A549 (cell line): Measurements from ENCODE around the gene PRR35. TPM values are rescaled to one million over a fixed set of nuclear protein-coding genes. Genes with fewer than 3 reads are reported as not detected.

Experiments
- ATAC-seq, 2 experiments: fragments of 200-7000 bp in 1 of 2; fragments of >200 bp in 1 of 2; cut with Nextera tagmentation in 1 of 2; cut with Tn5 transposase in 1 of 2; 3 replicates each; pipeline versions ENCODE4 v1.8.0 to v1.9.1; 2018 to 2020; ENCODE audit warnings: mild to moderate bottlenecking in 1 of 2, moderate library complexity in 1 of 2
- CTCF ChIA-PET: fragments of 300-600 bp; sonication (Branson Sonifier 250); formaldehyde crosslinking; extraction: SDS; loops from one replicate; lab custom pipeline; 2021; ENCODE audit warnings: antibody characterized with exemption, inconsistent platforms; lab: Yijun Ruan, JAX
- POLR2A ChIA-PET: fragments of 350-600 bp; formaldehyde crosslinking; extraction: SDS; loops from one replicate; lab custom pipeline; 2021; ENCODE audit warnings: antibody characterized with exemption, inconsistent platforms; lab: Yijun Ruan, JAX
- DNase-seq, 2 experiments: peaks; one replicate each; pipeline versions ENCODE4 v3.0.0 to v3.0.0-alpha.2; 2011 to 2016; ENCODE audit warnings: low read depth in 1 of 2, low spot score in 1 of 2
- FAIRE-seq: peaks from 2 replicates; lab custom pipeline; 2011; peaks lifted over from hg19 to GRCh38; lab: Jason Lieb, UNC
- H3K27ac ChIP-seq, 2 experiments: fragments of >200 bp; sonication (Bioruptor Twin); formaldehyde crosslinking; 3 replicates each; pipeline ENCODE4 v1.5.1; 2016 to 2017
- H3K4me1 ChIP-seq: fragments of >200 bp; sonication (Bioruptor Twin); formaldehyde crosslinking; 3 replicates; pipeline ENCODE4 v1.6.1; 2016
- H3K4me2 ChIP-seq: fragments of >200 bp; sonication (Bioruptor Twin); formaldehyde crosslinking; 3 replicates; pipeline ENCODE4 v1.6.1; 2016
- H3K4me3 ChIP-seq: fragments of >200 bp; sonication (Bioruptor Twin); formaldehyde crosslinking; 3 replicates; pipeline ENCODE4 v1.5.1; 2016
- H3K9me3 ChIP-seq: fragments of >200 bp; sonication (Bioruptor Twin); formaldehyde crosslinking; 3 replicates; pipeline ENCODE4 v1.6.1; 2016
- BHLHE40 ChIP-seq: IDR thresholded peaks from 2 replicates; pipeline ENCODE4 v1.6.1; 2012; ENCODE audit warnings: low read depth, low read length, inconsistent platforms
- CBX8 ChIP-seq: fragments of 200-600 bp; sonication (generic); IDR thresholded peaks from 2 replicates; pipeline ENCODE4 v1.6.1; 2016
- CTCF ChIP-seq: fragments of >200 bp; sonication (Bioruptor Twin); formaldehyde crosslinking; IDR thresholded peaks from 3 replicates; pipeline ENCODE4 v1.5.1; 2016
- EHMT2 ChIP-seq: fragments of 200-600 bp; sonication (generic); IDR thresholded peaks from 2 replicates; pipeline ENCODE4 v1.6.1; 2016; ENCODE audit warnings: antibody characterized with exemption, low read depth, mild to moderate bottlenecking, moderate library complexity
- ESRRA ChIP-seq: fragments of 150-350 bp; IDR thresholded peaks from 2 replicates; pipeline ENCODE4 v1.6.1; 2014; ENCODE audit warnings: mild to moderate bottlenecking, low read length, borderline replicate concordance
- HES2 ChIP-seq: fragments of >200 bp; sonication (Bioruptor Twin); formaldehyde crosslinking; IDR thresholded peaks from 2 replicates; pipeline ENCODE4 v1.6.1; 2016
- HEYL ChIP-seq: fragments of 250-450 bp; sonication (Bioruptor Pico); IDR thresholded peaks from 2 replicates; pipeline ENCODE4 v1.8.0; 2021; ENCODE audit warnings: mild to moderate bottlenecking, moderate library complexity
- HOXA7 ChIP-seq: fragments of 250-450 bp; sonication (Bioruptor Pico); IDR thresholded peaks from 2 replicates; pipeline ENCODE4 v1.5.0; 2020; ENCODE audit warnings: mild to moderate bottlenecking, moderate library complexity
- HOXB13 ChIP-seq: fragments of 250-450 bp; sonication (Bioruptor Pico); IDR thresholded peaks from 2 replicates; pipeline ENCODE4 v1.5.0; 2020; ENCODE audit warnings: low read depth, mild to moderate bottlenecking, moderate library complexity
- MAX ChIP-seq: IDR thresholded peaks from 2 replicates; pipeline ENCODE4 v1.6.1; 2012
- MAZ ChIP-seq: fragments of 150-350 bp; IDR thresholded peaks from 2 replicates; pipeline ENCODE4 v1.6.1; 2014; ENCODE audit warnings: antibody characterized with exemption, low read depth, low read length, borderline replicate concordance
- MYC ChIP-seq: IDR thresholded peaks from 2 replicates; pipeline ENCODE4 v1.6.1; 2012; ENCODE audit warnings: mild to moderate bottlenecking, inconsistent platforms, low read length, improper control_type of control experiment, borderline replicate concordance
- RAD21 ChIP-seq, 2 experiments: fragments of >200 bp in 1 of 2; sonication (Bioruptor Twin) in 1 of 2; formaldehyde crosslinking in 1 of 2; IDR thresholded peaks in 1 of 2; conservative IDR thresholded peaks in 1 of 2; 2 replicates in 1 of 2; 3 replicates in 1 of 2; pipeline ENCODE4 v1.6.1; 2012 to 2018; ENCODE audit warnings: inconsistent platforms in 1 of 2
- REST ChIP-seq: fragments of 200-600 bp; sonication (generic); IDR thresholded peaks from 2 replicates; pipeline ENCODE4 v1.6.1; 2016; ENCODE audit warnings: antibody characterized with exemption, mild to moderate bottlenecking, moderate library complexity
- RNF2 ChIP-seq: fragments of 200-600 bp; sonication (generic); IDR thresholded peaks from 2 replicates; pipeline ENCODE4 v1.6.1; 2016; ENCODE audit warnings: low read depth, mild to moderate bottlenecking, antibody characterized with exemption, moderate library complexity, borderline replicate concordance
- SMC3 ChIP-seq: fragments of >200 bp; sonication (Bioruptor Twin); formaldehyde crosslinking; IDR thresholded peaks from 3 replicates; pipeline ENCODE4 v1.6.1; 2018; ENCODE audit warnings: inconsistent platforms
- ZFP36 ChIP-seq: fragments of 450-650 bp; IDR thresholded peaks from 2 replicates; pipeline ENCODE4 v1.6.1; 2014; ENCODE audit warnings: borderline replicate concordance; ENCODE audit not compliant: partially characterized antibody
- ZSCAN20 ChIP-seq: fragments of 250-450 bp; sonication (Bioruptor Pico); IDR thresholded peaks from 2 replicates; pipeline ENCODE4 v1.8.0; 2022; ENCODE audit warnings: mild to moderate bottlenecking, moderate library complexity
- WGBS: methylation state at CpG from one replicate; pipeline ENCODE4 v1.1.6; 2017; ENCODE audit errors: missing lambda C conversion rate; 5-methylcytosine and 5-hydroxymethylcytosine counted together
- polyA plus RNA-seq, 4 experiments: library from polyadenylated mRNA; depleted of rRNA in 3 of 4; stranded (reverse); fragments of >200 nt; fragmentation: RNase III in 1 of 4; extraction: RNeasy Plus Mini Kit Qiagen cat#74134 plus additional on column Dnase treatment in 1 of 4; gene quantifications; 2 replicates in 3 of 4; 3 replicates in 1 of 4; pipeline ENCODE4 v1.2.3, GENCODE V29; 2011 to 2017
- TF ChIP-seq, protein P1 (sequence below): fragments of 450-650 bp; IDR thresholded peaks from 2 replicates; pipeline ENCODE4 v1.6.1; 2014; ENCODE audit warnings: antibody characterized with exemption

PRR35 gene
- polyA plus RNA-seq, 2 of the 4 experiments (the other 2 are of a cell fraction), result 0.04 TPM

DNA sequence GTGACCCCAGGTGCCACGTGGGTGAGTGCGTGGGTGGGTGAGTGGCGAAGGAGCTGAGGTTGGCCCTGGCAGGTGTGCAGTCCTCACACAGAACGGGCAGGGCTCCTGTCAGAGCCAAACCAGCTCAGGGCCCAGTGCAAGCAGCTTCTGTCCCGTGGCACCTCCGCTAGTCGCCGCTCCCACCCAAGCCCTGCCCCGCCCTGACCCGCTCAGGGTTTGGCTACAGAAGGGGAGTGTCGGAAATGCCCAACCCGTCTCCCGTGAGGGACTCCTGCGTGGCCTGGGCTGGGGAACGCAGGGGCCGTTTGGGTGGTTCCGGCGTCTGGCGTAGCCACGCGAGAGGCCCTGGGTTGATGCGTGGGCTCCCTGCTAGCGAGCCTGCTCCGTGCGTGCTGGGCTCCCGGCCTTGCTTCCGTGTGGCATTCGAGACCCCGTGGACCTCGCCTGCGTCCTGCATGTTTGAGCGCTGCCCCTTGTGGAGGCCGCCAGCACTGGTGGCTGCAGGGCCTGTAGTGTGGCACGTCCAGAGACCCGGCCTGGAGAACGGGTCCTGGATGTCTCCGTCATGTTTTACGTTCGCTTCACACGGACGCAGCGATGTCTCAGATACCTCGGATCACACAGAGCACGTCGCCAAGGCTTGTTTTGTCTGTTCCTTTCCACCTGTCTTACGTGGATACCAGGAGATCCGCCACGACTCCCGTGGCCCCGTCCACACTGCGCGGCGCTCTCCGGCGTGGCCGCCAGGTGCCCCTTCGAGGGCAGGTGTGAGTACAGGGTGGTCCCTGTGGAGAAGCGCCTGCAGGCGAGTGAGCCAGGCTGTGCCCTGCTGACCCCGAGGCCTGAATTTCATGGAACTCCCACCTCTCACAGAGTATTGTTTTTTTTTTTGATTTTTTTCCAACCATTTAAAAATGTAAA, 22.5 kb upstream of the PRR35 start:
- Histone ChIP-seq H3K4me3 (no peak overlapping the region), H3K27ac (no peak overlapping the region), H3K4me2 (no peak overlapping the region), H3K4me1 (peaks cover 35% of the 10 kb centered on the region), H3K9me3 (no peaks in the 10 kb centered on the region)
- ChIA-PET POLR2A (interaction anchor here (0.6 kb wide), 1 partner anchor 14 kb away, joined by 3 read pairs; no protein-coding TSS in a partner anchor), CTCF (interaction anchor here (0.7 to 1.7 kb wide), 6 partner anchors 9 to 472 kb away, joined by 3 to 8 read pairs (median 3); no protein-coding TSS in a partner anchor)
- FAIRE-seq (no peak), ATAC-seq (no peak), DNase-seq (no peak)
- 95% methylated on average over 59 of the region's 60 CpGs for WGBS
- TF ChIP-seq MYC, result no peak
- TF ChIP-seq CTCF, result peak; percentile 10; the same call in 1 of the 3 replicates
- TF ChIP-seq, all 56 proteins: peak for 1

DNA sequence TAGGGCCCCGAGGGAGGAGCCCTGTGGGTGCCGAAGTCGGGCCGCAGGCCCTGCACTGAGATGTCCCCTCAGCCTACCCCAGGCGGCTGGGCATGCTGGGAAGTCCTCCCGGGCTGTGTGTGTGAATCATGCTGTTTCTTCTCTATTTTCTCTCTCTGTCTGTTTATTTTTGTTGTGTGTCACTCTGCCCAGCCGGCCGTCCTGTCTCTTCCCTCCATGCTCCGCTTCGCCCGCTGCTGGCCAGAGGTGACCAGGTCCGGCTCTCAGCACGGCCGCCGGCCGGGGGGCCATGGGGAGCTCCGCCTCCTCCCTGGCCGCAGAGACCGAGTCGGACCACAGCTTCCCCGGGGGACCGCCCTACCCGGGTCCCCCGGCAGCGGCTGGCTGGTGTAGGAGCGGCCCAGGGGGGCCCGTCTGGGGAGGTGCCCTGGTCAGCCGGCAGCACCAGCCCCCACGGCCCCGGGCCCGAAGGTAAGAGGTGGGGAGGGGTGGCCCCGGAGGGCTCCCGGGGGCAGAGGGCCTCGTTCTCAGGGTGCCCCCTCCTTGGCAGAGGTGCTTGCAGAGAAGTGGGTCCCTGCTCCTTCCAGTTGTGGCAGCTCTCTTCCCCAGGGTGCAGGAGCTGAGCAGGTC, 20.2 kb upstream of the PRR35 start:
- Histone ChIP-seq H3K4me1 (peaks cover 13% of the 10 kb centered on the region), H3K9me3 (no peaks in the 10 kb centered on the region), H3K4me2 (no peak overlapping the region), H3K27ac (peak overlapping the region in 1 of 2 experiments; percentile 26; a peak in 1 of 6 replicates), H3K4me3 (no peak overlapping the region)
- ChIA-PET CTCF (interaction anchor here (1.2 kb wide), 2 partner anchors 11 to 12 kb away, joined by 4 read pairs; no protein-coding TSS in a partner anchor), POLR2A (no interaction called here)
- TF ChIP-seq SMC3 (no peak), REST (no peak), HEYL (CRISPR knock-in tag) (no peak), RAD21 (conservative IDR thresholded peaks at IDR 0.05 in 1 of 2, IDR thresholded peaks at IDR 0.05 in 1 of 2) (no peak), CBX8 (no peak), HOXB13 (no peak), BHLHE40 (no peak), ZSCAN20 (CRISPR knock-in tag) (no peak), HES2 (no peak), ZFP36 (no peak), ESRRA (no peak), MAZ (no peak), MAX (no peak), EHMT2 (no peak), HOXA7 (CRISPR knock-in tag) (no peak), RNF2 (no peak)
- TF ChIP-seq, protein P1, sequence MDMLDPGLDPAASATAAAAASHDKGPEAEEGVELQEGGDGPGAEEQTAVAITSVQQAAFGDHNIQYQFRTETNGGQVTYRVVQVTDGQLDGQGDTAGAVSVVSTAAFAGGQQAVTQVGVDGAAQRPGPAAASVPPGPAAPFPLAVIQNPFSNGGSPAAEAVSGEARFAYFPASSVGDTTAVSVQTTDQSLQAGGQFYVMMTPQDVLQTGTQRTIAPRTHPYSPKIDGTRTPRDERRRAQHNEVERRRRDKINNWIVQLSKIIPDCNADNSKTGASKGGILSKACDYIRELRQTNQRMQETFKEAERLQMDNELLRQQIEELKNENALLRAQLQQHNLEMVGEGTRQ, result no peak
- DNase-seq, result no peak
- FAIRE-seq, result no peak
- no peak for ATAC-seq
- WGBS, result 87% methylated on average over 27 of the region's 34 CpGs
